Measurements from ENCODE around the gene IRS2. TPM values are rescaled to one million over a fixed set of nuclear protein-coding genes. Genes with fewer than 3 reads are reported as not detected.

The IRS2 gene
- polyA plus RNA-seq, 1 donor (not counting 4 experiments of a cell fraction or from before 2014, with no cell fraction given), result 2.3 TPM

DNA sequence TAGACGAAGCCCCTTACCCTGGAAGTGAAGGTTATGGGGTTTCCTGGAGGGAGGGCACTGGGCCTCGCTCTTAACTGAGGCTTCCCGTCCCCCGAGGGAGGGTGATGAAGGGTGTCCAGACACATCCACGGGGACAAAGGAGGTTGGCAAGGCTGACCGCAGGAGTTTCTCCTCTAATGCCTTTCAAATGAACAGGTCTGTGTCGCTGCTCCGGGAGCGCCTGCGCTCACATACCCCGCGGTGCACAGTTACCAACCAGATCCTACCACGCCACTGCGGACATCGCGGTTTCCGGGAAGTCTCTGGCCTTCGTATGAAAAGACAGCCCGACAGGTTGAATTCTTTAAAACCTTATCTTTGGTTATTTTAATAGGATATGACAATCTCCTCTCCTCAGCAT, 41.3 kb downstream of the IRS2 start:
- Histone ChIP-seq H3K9me1 (ENCODE audit: control insufficient read depth, extremely low read depth, insufficient read depth, low read length) (no peaks in the 10 kb centered on the region), H3K4me2 (ENCODE audit: control insufficient read depth, extremely low read depth, insufficient read depth, low read depth, low read length) (no peak overlapping the region), H3K36me3 (ENCODE audit: control insufficient read depth in 2 of 2, extremely low read depth in 1 of 2, insufficient read depth in 2 of 2, low read length in 2 of 2) (no peaks in the 10 kb centered on the region), H3K9me3 (ENCODE audit: control insufficient read depth, low read depth, low read length) (peaks cover 6% of the 10 kb centered on the region), H2AFZ (ENCODE audit: control insufficient read depth, low read length) (no peak overlapping the region), H3K4me3 (ENCODE audit: control insufficient read depth in 2 of 3, extremely low read depth in 1 of 3, insufficient read depth in 2 of 3, low read depth in 1 of 3, low read length in 3 of 3) (no peak overlapping the region), H3K9ac (ENCODE audit: control insufficient read depth, extremely low read depth, insufficient read depth, low read length) (no peak overlapping the region), H3K79me2 (ENCODE audit: control insufficient read depth, insufficient read depth, low read length) (no peaks in the 10 kb centered on the region), H3K27ac (ENCODE audit: control insufficient read depth, insufficient read depth, low read length) (no peak overlapping the region), H3K27me3 (ENCODE audit: control insufficient read depth, extremely low read depth, insufficient read depth, low read length) (no peaks in the 10 kb centered on the region), H4K20me1 (ENCODE audit: control insufficient read depth, extremely low read depth, insufficient read depth, low read length) (no peaks in the 10 kb centered on the region), H3K4me1 (ENCODE audit: control insufficient read depth, extremely low read depth, insufficient read depth, low read length) (peaks cover 18% of the 10 kb centered on the region)
- DNase-seq (ENCODE audit: low read depth, low spot score) (no peak), FAIRE-seq (no peak)
- dilution Hi-C loops (cut with MboI; ENCODE audit: extremely low pct_ligation_motif_present, low sequenced_read_pairs), result no loop called here
- TF ChIP-seq EZH2 (IDR thresholded peaks at IDR 0.05; ENCODE audit: low read length), result no peak
- TF ChIP-seq, protein P1, sequence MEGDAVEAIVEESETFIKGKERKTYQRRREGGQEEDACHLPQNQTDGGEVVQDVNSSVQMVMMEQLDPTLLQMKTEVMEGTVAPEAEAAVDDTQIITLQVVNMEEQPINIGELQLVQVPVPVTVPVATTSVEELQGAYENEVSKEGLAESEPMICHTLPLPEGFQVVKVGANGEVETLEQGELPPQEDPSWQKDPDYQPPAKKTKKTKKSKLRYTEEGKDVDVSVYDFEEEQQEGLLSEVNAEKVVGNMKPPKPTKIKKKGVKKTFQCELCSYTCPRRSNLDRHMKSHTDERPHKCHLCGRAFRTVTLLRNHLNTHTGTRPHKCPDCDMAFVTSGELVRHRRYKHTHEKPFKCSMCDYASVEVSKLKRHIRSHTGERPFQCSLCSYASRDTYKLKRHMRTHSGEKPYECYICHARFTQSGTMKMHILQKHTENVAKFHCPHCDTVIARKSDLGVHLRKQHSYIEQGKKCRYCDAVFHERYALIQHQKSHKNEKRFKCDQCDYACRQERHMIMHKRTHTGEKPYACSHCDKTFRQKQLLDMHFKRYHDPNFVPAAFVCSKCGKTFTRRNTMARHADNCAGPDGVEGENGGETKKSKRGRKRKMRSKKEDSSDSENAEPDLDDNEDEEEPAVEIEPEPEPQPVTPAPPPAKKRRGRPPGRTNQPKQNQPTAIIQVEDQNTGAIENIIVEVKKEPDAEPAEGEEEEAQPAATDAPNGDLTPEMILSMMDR (optimal IDR thresholded peaks at IDR 0.05 in 1 of 3, IDR thresholded peaks at IDR 0.05 in 1 of 3, conservative IDR thresholded peaks at IDR 0.05 in 1 of 3; ENCODE audit: extremely low read depth in 1 of 3, insufficient read depth in 2 of 3, low read length in 3 of 3), result no peak

DNA sequence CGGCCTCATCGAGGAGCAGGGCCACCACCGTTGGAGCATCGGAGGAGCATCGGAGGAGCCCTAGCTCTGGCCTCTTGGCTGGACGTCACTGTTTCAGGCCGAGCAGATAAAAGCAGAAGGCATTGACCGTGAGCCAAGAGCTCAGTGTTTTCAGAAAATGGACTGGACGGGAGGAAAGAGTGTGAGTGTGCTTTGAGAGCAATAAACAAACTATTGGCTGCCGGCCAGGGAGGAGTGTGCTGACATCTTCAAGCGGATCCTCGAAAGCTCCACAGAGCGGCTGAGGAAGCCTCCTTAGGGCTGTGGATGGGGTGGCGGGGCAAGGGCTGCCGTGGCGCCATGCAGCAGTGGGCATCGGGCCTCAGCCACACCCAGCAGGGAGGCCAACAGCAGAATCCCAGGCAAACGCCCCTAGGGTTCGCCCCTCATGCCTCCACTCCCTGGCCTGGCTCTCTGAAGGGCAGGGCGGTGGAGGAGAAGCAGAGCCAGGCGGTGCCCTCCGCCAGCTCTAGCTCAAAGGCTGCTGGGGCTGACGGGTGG, 41.8 kb downstream of the IRS2 start:
- Histone ChIP-seq H3K4me2 (ENCODE audit: control insufficient read depth, extremely low read depth, insufficient read depth, low read depth, low read length) (peak overlapping the region; percentile 42), H4K20me1 (ENCODE audit: control insufficient read depth, extremely low read depth, insufficient read depth, low read length) (no peaks in the 10 kb centered on the region), H3K9me1 (ENCODE audit: control insufficient read depth, extremely low read depth, insufficient read depth, low read length) (no peaks in the 10 kb centered on the region), H3K27me3 (ENCODE audit: control insufficient read depth, extremely low read depth, insufficient read depth, low read length) (no peaks in the 10 kb centered on the region), H3K4me1 (ENCODE audit: control insufficient read depth, extremely low read depth, insufficient read depth, low read length) (peaks cover 18% of the 10 kb centered on the region), H3K36me3 (ENCODE audit: control insufficient read depth in 2 of 2, extremely low read depth in 1 of 2, insufficient read depth in 2 of 2, low read length in 2 of 2) (no peaks in the 10 kb centered on the region), H3K79me2 (ENCODE audit: control insufficient read depth, insufficient read depth, low read length) (no peaks in the 10 kb centered on the region), H3K9ac (ENCODE audit: control insufficient read depth, extremely low read depth, insufficient read depth, low read length) (no peak overlapping the region), H3K9me3 (ENCODE audit: control insufficient read depth, low read depth, low read length) (peaks cover 6% of the 10 kb centered on the region), H3K27ac (ENCODE audit: control insufficient read depth, insufficient read depth, low read length) (peak overlapping the region; percentile 65), H3K4me3 (ENCODE audit: control insufficient read depth in 2 of 3, extremely low read depth in 1 of 3, insufficient read depth in 2 of 3, low read depth in 1 of 3, low read length in 3 of 3) (no peak overlapping the region), H2AFZ (ENCODE audit: control insufficient read depth, low read length) (no peak overlapping the region)
- FAIRE-seq (no peak), DNase-seq (ENCODE audit: low read depth, low spot score) (no peak)
- TF ChIP-seq EZH2 (IDR thresholded peaks at IDR 0.05; ENCODE audit: low read length), result no peak
- TF ChIP-seq, protein P1 (optimal IDR thresholded peaks at IDR 0.05 in 1 of 3, IDR thresholded peaks at IDR 0.05 in 1 of 3, conservative IDR thresholded peaks at IDR 0.05 in 1 of 3; ENCODE audit: extremely low read depth in 1 of 3, insufficient read depth in 2 of 3, low read length in 3 of 3), result no peak
- dilution Hi-C loops (cut with MboI; ENCODE audit: extremely low pct_ligation_motif_present, low sequenced_read_pairs), result no loop called here
